H9 (cell line): ENCODE results near the gene SPTBN2. TPM values are rescaled to one million over a fixed set of nuclear protein-coding genes. Genes with fewer than 3 reads are reported as not detected.

Experiments
- DNase-seq: peaks from one replicate; pipeline ENCODE4 v3.0.0-alpha.2; 2017
- H2AFZ ChIP-seq: one replicate; pipeline ENCODE4 v1.6.1; 2013; ENCODE audit warnings: mild to moderate bottlenecking, low read length, control low read depth, moderate library complexity
- H2AK5ac ChIP-seq: 2 replicates; pipeline ENCODE4 v1.6.1; 2013; ENCODE audit warnings: low read length, control low read depth, mixed read lengths; ENCODE audit not compliant: insufficient read length
- H2BK120ac ChIP-seq: one replicate; pipeline ENCODE4 v1.6.1; 2013; ENCODE audit warnings: low read depth, mild to moderate bottlenecking, low read length, control low read depth, inconsistent platforms; ENCODE audit not compliant: poor library complexity, severe bottlenecking
- H2BK12ac ChIP-seq: 2 replicates; pipeline ENCODE4 v1.6.1; 2013; ENCODE audit warnings: low read length, control low read depth, mixed read lengths, low read depth; ENCODE audit not compliant: insufficient read length
- H2BK15ac ChIP-seq: 2 replicates; pipeline ENCODE4 v1.6.1; 2013; ENCODE audit warnings: low read depth, low read length, control low read depth
- H2BK20ac ChIP-seq: one replicate; pipeline ENCODE4 v1.6.1; 2013; ENCODE audit warnings: low read depth, mild to moderate bottlenecking, low read length, control low read depth, inconsistent platforms; ENCODE audit not compliant: poor library complexity, severe bottlenecking
- H2BK5ac ChIP-seq: 2 replicates; pipeline ENCODE4 v1.6.1; 2013; ENCODE audit warnings: low read length, control low read depth, mixed read lengths; ENCODE audit not compliant: insufficient read length
- H3K14ac ChIP-seq: 2 replicates; pipeline ENCODE4 v1.6.1; 2013; ENCODE audit warnings: low read length, control low read depth; ENCODE audit not compliant: insufficient read depth
- H3K18ac ChIP-seq: 2 replicates; pipeline ENCODE4 v1.6.1; 2013; ENCODE audit warnings: low read depth, mild to moderate bottlenecking, mixed read lengths, low read length, control low read depth; ENCODE audit not compliant: insufficient read length
- H3K23ac ChIP-seq: 2 replicates; pipeline ENCODE4 v1.6.1; 2013; ENCODE audit warnings: low read length, control low read depth, mixed read lengths, low read depth; ENCODE audit not compliant: insufficient read length
- H3K23me2 ChIP-seq: 2 replicates; pipeline ENCODE4 v1.6.1; 2013; ENCODE audit warnings: low read depth, mild to moderate bottlenecking, mixed read lengths, low read length, control low read depth; ENCODE audit not compliant: insufficient read length, poor library complexity, severe bottlenecking
- H3K27ac ChIP-seq: 2 replicates; pipeline ENCODE4 v1.5.1; 2013; ENCODE audit warnings: low read length, control low read depth, mixed read lengths, low read depth; ENCODE audit not compliant: insufficient read length
- H3K27me3 ChIP-seq: 2 replicates; pipeline ENCODE4 v1.6.1; 2013; ENCODE audit warnings: low read length, control low read depth, inconsistent platforms; ENCODE audit not compliant: insufficient read depth
- H3K4ac ChIP-seq: 2 replicates; pipeline ENCODE4 v1.6.1; 2013; ENCODE audit warnings: low read depth, mild to moderate bottlenecking, control low read depth, inconsistent platforms, low read length, moderate library complexity
- H3K4me1 ChIP-seq: 2 replicates; pipeline ENCODE4 v1.6.1; 2013; ENCODE audit warnings: low read length, control low read depth, inconsistent platforms; ENCODE audit not compliant: insufficient read depth
- H3K4me2 ChIP-seq: 2 replicates; pipeline ENCODE4 v1.6.1; 2013; ENCODE audit warnings: low read length, control low read depth, mixed read lengths; ENCODE audit not compliant: insufficient read length, insufficient read depth
- H3K56ac ChIP-seq: 2 replicates; pipeline ENCODE4 v1.6.1; 2013; ENCODE audit warnings: low read depth, mild to moderate bottlenecking, mixed read lengths, low read length, control low read depth; ENCODE audit not compliant: insufficient read length
- H3K79me1 ChIP-seq: 2 replicates; pipeline ENCODE4 v1.6.1; 2013; ENCODE audit warnings: low read depth, mild to moderate bottlenecking, moderate library complexity, low read length, control low read depth, inconsistent platforms; ENCODE audit not compliant: insufficient read depth, poor library complexity, severe bottlenecking
- H3K79me2 ChIP-seq: 2 replicates; pipeline ENCODE4 v1.6.1; 2013; ENCODE audit warnings: low read length, control low read depth, inconsistent platforms; ENCODE audit not compliant: insufficient read depth
- H3K9ac ChIP-seq: 2 replicates; pipeline ENCODE4 v1.6.1; 2013; ENCODE audit warnings: low read length, control low read depth, mixed read lengths; ENCODE audit not compliant: insufficient read length; ENCODE audit errors: extremely low read depth
- H3K9me3 ChIP-seq: one replicate; pipeline ENCODE4 v1.6.1; 2013; ENCODE audit warnings: low read depth, low read length, inconsistent platforms; ENCODE audit not compliant: control insufficient read depth
- H3T11ph ChIP-seq: one replicate; pipeline ENCODE4 v1.6.1; 2013; ENCODE audit warnings: mild to moderate bottlenecking, low read length, control low read depth, inconsistent platforms
- H4K20me1 ChIP-seq: one replicate; pipeline ENCODE4 v1.6.1; 2013; ENCODE audit not compliant: control insufficient read depth, insufficient read length, insufficient read depth
- H4K5ac ChIP-seq: 2 replicates; pipeline ENCODE4 v1.6.1; 2013; ENCODE audit warnings: low read depth, mild to moderate bottlenecking, mixed read lengths, low read length, control low read depth; ENCODE audit not compliant: insufficient read length
- H4K8ac ChIP-seq: replicated peaks from 2 replicates; pipeline ENCODE4 v1.6.1; 2013; ENCODE audit warnings: low read length, control low read depth, mixed read lengths, low read depth; ENCODE audit not compliant: insufficient read length
- H4K91ac ChIP-seq: 2 replicates; pipeline ENCODE4 v1.6.1; 2013; ENCODE audit warnings: low read depth, mild to moderate bottlenecking, moderate library complexity, mixed read lengths, low read length, control low read depth; ENCODE audit not compliant: insufficient read length
- H3K27ac Mint-ChIP-seq, 3 experiments: 2 replicates in 2 of 3; 3 replicates in 1 of 3; pipeline ENCODE4 v1.8.0; 2020 to 2021; ENCODE audit warnings: mixed read lengths in 3 of 3, mild to moderate bottlenecking in 1 of 3, moderate library complexity in 1 of 3
- H3K27me3 Mint-ChIP-seq: 2 replicates; pipeline ENCODE4 v1.8.0; 2021; ENCODE audit warnings: low read depth, mild to moderate bottlenecking, moderate library complexity, mixed read lengths
- H3K36me3 Mint-ChIP-seq, 3 experiments: 2 replicates in 2 of 3; 3 replicates in 1 of 3; pipeline ENCODE4 v1.8.0; 2020 to 2021; ENCODE audit warnings: low read depth in 3 of 3, mixed read lengths in 3 of 3; ENCODE audit not compliant: insufficient read depth in 1 of 3
- H3K4me1 Mint-ChIP-seq, 2 experiments: 2 replicates each; pipeline ENCODE4 v1.8.0; 2020; ENCODE audit warnings: mixed read lengths in 2 of 2
- H3K4me3 Mint-ChIP-seq, 2 experiments: 2 replicates in 1 of 2; 3 replicates in 1 of 2; pipeline ENCODE4 v1.8.0; 2020 to 2021; ENCODE audit warnings: mild to moderate bottlenecking in 2 of 2, mixed read lengths in 2 of 2, moderate library complexity in 1 of 2
- H3K9me3 Mint-ChIP-seq, 2 experiments: 2 replicates in 1 of 2; 3 replicates in 1 of 2; pipeline ENCODE4 v1.8.0; 2020; ENCODE audit warnings: mild to moderate bottlenecking in 2 of 2, mixed read lengths in 2 of 2, moderate library complexity in 1 of 2
- WGBS: extraction: QIAGEN DNeasy Blood & Tissue Kit; methylation state at CpG from one replicate; pipeline ENCODE4 v1.1.7; 2013; ENCODE audit warnings: missing lambda C conversion rate, low lambda C conversion rate, mixed read lengths; ENCODE audit not compliant: insufficient read length; ENCODE audit errors: extremely low coverage; 5-methylcytosine and 5-hydroxymethylcytosine counted together
- total RNA-seq: library from RNA; stranded (reverse); gene quantifications from 2 replicates; pipeline ENCODE4 v1.2.1, GENCODE V29; 2021
- TF ChIP-seq, protein P1 (sequence below): fragments of 200-600 bp; sonication (generic); conservative IDR thresholded peaks from 3 replicates; pipeline ENCODE4 v1.8.0; 2021; ENCODE audit warnings: antibody characterized with exemption, mild to moderate bottlenecking

SPTBN2 gene
- total RNA-seq, 1 experiment from 2014 or later = 80.4 TPM

DNA sequence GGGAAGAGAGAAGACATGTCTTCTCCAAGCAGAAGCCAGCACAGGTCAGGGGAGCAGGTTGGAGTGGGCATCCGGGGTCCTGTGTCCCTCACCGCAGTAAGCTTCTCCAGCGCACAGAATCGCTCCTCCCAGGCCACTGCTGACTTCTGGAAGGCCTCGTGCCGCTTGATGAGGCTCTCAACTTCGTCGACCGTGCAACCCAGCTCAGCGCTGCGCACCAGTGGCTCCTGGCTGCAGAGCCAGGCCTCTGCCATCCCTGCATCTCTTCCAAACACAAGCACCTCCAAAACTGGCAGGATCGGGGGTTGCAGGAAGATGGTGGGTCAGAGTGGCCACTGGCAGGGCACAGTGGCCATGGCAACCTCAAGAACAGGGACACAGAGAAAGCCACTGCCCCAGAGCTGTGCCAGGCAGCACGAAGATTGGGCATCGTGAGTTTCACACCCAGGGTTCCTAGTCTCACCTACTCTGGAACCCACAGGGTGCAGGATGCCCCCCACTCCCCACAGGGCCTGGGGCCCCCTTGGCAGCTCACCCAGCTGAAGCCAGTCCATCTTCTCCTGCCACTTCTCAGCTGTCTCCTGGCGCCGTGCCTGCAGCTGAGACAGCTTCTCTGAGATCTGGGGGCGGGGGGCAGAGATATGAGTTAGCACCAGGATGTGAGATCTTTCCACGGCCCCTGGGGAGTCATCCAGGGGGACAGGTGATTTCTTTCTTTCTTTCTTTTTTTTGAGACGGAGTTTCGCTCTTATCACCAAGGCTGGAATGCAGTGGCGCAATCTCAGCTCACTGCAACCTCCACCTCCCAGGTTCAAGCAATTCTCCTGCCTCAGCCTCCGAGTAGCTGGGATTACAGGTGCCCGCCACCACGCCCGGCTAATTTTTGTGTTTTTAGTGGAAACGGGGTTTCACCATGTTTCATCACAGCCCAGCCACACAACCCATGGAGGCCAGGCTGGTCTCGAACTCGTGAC, 40.2 kb downstream of the SPTBN2 start:
- Histone ChIP-seq H3K9me3 (no peaks in the 10 kb centered on the region), H3K9ac (no peak overlapping the region), H4K8ac (no peak overlapping the region), H3K23me2 (no peaks in the 10 kb centered on the region), H3K79me2 (no peaks in the 10 kb centered on the region), H2BK120ac (no peak overlapping the region), H2BK5ac (no peak overlapping the region), H2AFZ (no peak overlapping the region), H4K91ac (no peak overlapping the region), H3K56ac (no peak overlapping the region), H3K79me1 (no peaks in the 10 kb centered on the region), H4K20me1 (no peaks in the 10 kb centered on the region), H3K4ac (no peak overlapping the region), H3K4me2 (no peak overlapping the region), H3K27ac (no peak overlapping the region), H3K23ac (no peak overlapping the region), H2BK20ac (no peak overlapping the region), H3K27me3 (no peaks in the 10 kb centered on the region), H3K18ac (no peak overlapping the region), H4K5ac (no peak overlapping the region), H3K14ac (no peak overlapping the region), H3T11ph (no peak overlapping the region), H2AK5ac (no peak overlapping the region), H3K4me1 (no peaks in the 10 kb centered on the region), H2BK12ac (no peak overlapping the region), H2BK15ac (no peak overlapping the region)
- H3K4me3 Mint-ChIP-seq = no peak overlapping the region
- peak overlapping the region in 1 of 3 experiments; percentile 91; a peak in 1 of 7 replicates for H3K27ac Mint-ChIP-seq
- H3K4me1 Mint-ChIP-seq = no peaks in the 10 kb centered on the region
- H3K36me3 Mint-ChIP-seq = peaks cover 20 to 93% (median 87%) of the 10 kb centered on the region in 3 experiments
- no peaks in the 10 kb centered on the region for H3K9me3 Mint-ChIP-seq
- TF ChIP-seq, protein P1, sequence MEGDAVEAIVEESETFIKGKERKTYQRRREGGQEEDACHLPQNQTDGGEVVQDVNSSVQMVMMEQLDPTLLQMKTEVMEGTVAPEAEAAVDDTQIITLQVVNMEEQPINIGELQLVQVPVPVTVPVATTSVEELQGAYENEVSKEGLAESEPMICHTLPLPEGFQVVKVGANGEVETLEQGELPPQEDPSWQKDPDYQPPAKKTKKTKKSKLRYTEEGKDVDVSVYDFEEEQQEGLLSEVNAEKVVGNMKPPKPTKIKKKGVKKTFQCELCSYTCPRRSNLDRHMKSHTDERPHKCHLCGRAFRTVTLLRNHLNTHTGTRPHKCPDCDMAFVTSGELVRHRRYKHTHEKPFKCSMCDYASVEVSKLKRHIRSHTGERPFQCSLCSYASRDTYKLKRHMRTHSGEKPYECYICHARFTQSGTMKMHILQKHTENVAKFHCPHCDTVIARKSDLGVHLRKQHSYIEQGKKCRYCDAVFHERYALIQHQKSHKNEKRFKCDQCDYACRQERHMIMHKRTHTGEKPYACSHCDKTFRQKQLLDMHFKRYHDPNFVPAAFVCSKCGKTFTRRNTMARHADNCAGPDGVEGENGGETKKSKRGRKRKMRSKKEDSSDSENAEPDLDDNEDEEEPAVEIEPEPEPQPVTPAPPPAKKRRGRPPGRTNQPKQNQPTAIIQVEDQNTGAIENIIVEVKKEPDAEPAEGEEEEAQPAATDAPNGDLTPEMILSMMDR = no peak
- no CpG with 5 or more reads among the region's 28 CpGs for WGBS
- no peak for DNase-seq
- H3K27me3 Mint-ChIP-seq = no peaks in the 10 kb centered on the region
